Fibroblast of the conjunctiva (primary cell): Measurements from ENCODE around the gene ZNF709.
"Not testable (repeated sequence)": the region's sequence is repeated elsewhere in the genome, so short reads cannot be mapped to it uniquely, and the experiment has no call there.

ENCODE experiments used
- DNase-seq: peaks from one replicate; pipeline ENCODE4 v3.0.0-alpha.2; 2010; ENCODE audit warnings: low read depth

The ZNF709 gene

DNA sequence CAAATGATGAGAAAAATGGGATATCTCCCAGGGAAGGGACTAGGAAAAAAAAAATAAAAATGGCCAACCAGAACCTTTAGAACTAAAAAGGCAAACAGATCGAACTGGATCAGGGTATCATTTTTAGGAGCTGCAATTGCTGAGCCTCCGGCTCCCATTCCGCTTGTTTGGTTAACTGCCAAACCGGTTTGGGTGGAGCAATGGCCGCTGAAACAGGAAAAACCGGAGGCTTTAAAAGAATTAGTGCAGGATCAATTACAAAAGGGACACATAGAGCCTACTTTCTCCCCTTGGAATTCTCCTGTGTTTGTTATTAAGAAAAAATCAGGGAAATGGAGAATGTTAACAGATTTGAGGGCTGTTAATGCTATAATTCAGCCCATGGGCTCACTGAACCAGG lies 31.1 kb downstream of the ZNF709 start:
- DNase-seq, result no peak

DNA sequence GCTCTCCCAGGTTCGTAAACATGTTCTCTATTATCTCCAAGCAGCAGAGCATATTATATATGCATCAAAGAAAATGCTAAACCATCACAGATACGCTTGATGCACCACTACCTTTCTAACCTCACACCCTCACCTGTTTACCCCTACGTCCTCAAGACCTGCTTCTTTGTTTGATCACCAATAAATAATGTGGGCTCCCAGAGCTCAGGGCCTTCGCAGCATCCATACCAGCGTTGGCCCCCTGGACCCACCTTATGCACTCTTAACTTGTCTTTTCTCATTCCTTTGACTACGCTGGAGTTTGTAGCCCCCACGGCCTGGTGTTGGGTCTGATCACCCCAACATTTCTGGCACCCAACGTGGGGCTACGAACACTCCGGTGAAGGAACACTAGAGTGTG lies 33.8 kb downstream of the ZNF709 start:
- no peak for DNase-seq

DNA sequence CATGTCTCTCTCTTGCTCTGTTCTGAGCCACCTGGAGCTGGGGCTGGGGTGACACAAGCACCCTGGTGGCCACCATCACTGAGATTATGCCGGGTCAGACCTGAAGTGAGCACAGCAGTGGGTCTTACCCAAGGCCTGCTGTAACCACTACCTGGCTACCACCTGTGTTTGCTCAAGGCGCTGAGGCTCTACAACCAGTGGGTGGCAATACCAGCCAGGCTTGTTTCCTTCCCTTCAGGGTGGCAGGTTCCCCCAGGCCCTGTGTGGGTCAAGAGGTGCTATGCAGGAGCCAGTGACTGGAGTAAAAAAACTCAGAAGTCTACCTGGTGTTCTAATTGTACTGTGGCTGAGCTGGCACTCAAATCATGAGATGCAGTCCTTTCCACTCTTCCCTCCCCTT lies 35.8 kb downstream of the ZNF709 start:
- DNase-seq, result no peak

DNA sequence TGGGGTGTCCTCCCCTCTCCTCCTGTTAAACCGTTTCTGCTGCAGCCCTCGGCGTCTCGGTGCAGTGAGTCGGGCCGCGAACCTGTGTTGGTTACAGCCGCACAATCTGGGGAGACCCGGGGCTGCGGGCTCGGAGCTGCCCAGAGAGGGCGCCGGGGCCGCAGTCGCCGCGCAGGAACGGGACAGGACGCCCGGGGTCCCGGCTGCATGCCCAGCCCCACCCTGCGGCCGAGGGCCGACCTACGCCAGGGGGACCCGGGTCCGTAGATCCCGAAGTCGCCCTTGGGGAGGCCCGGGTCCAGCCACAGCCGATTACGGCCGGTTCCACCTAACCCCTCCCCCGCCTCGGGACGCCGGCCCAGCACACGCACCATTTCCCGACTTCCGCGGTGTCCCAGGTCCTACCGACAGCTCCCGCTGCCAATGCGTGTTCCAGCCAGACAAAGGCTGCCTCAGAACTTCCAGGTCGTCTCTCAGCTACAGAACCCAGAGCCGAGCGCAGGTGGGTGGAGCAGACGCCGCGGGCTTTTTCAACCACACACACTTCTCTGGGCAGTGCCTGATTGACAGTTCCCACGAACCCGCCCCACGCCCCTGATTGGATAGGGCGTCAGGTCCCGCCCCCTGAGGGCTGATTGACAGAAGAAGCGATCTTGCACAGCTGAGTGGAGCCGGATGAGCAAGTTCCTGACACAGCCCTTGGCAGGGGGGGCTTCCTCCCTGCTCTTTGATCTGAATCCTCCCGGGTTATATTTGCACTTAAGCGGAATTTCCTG lies 43.9 kb downstream of the ZNF709 start, which contains the start of gene ZNF443:
ZNF443 (minus strand) TSS at position 481 of the 776 bp plus-strand sequence; CDS start at position 374, 107 bp downstream.
- peak; percentile 96 for DNase-seq

DNA sequence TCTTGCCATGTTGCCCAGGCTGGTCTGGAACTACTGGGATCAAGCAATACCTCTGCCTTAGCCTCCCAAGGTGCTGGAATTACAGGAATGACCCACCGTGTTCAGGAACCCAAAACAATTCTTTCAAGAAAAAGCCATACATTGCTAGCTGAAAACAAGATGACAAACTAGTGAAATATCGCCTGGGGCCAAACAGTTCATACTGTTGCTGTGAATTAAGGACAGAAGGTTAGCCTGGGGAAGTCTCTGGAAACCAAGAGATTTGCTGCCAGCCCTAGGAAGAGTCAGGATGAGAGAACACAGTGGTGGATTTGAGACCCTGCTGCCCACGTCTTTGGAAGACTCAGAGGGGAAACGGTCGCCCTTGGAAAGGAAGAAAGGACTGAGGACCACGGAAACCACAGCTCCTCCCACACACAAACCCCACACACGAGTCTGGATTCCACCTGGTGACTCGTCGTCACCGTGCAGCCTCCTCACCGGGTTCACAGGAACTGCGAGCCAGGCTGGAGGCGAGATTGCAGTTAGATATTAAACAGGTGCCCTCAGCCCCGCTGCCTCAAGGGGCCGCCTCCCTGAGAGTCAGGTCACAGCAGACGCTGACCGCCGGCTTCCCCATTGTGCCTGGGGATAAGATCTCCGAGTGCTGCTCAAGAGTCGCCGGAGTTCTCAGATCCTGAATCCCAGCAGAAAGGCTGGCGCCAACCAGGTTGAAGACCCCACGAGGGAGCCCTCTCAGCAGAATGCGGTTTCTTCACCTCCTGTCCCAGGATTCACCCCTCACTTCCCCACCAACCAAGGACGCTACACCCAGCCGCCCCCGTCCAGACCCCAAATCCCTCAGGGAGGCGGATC lies 44.7 kb downstream of the ZNF709 start:
- DNase-seq, result not testable (repeated sequence)

DNA sequence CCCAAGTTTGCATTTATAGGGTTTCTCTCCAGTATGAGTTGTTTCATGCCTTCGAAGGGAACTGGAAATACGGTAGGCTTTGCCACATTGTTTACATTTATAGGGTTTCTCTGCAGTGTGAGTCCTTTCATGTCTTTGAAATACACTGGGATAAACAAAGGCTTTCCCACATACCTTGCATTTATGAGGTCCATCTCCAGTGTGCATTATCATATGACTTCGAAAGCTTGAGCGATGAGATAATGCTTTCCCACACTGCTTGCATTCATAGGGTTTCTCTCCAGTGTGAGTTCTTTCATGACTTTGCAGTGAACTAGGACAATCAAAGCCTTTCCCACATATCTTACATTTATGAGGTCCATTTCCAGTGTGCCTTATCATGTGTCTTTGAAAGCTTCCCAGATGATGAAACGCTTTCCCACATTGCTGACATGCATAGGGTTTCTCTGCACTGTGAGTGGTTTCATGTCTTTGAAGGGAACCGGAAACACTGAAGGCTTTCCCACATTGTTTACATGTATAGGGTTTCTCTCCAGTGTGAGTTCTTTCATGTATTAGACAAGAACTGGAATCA lies 53.8 kb downstream of the ZNF709 start:
- DNase-seq, result not testable (repeated sequence)

- DNase-seq, result no peak
Observed at GRCh38 chr19:12425888-12426274, 58.7 kb downstream of the ZNF709 start.

DNA sequence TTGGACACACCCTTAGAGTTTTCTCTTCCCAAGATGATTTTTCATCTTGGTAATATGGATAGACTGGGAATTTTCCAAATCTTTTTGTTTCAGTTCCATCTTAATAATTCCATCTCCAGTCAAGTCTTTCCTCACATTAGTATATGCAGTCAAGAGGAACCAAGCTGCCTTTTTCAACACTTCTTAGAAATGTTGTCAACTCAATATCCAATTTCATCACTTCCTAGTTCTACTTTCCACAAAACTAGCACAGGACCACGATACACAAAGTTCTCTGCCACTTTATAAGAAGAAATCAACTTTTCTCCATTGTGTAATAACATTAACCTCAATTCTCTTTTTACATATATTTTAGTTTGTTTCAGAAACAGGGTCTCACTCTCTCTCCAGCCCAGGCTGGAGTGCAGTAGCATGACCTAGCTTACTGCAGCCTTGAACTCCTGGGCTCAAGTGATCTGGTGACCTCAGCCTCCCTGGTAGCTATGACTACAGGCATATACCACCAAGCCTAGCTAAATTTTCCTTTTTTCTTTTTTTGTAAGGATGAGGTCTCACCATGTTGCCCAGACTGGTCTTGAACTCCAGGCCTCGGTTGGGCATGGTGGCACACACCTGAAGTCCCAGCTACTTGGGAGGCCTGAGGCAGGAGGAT lies 59.3 kb downstream of the ZNF709 start:
- DNase-seq, result no peak

DNA sequence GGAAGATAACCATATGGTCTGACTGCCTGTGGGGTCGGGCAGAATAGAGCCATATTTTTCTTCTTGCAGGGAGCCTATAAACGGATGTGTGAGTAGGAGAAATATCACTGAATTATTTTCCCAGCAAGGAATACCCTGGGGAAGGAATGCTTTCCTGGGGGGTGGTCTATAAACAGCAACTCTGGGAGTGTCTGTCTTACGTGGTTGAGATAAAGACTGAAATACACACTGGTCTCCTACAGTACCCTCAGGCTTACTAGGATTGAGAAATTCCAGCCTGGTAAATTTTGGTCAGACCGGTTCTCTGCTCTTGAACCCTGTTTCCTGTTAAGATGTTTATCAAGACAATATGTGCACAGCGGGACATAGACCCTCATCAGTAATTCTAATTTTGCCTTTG lies 67.3 kb downstream of the ZNF709 start:
- DNase-seq, result not testable (repeated sequence)

DNA sequence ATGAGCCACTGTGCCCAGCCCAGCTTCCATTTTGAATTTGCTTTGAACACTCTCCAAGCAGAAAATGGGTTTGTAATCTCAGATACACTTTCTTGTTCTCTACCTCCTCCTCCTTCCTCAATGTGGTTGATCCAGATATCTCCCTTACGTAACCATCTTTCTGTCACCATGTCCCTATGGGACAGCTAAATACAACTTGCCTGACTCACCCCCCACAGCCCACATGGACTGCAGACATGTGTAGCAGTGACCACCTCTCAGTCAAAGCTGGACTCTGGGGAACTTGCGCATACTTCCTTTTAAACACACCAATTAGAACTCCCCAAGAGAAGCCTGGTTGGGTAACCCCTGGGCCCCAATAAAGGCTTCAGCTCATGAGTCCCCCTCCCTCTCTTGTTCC lies 72.7 kb downstream of the ZNF709 start:
- no peak for DNase-seq
